ENCODE data around the gene UTF1. TPM values are rescaled to one million over a fixed set of nuclear protein-coding genes. Genes with fewer than 3 reads are reported as not detected.

The UTF1 gene
- total and polyA plus RNA-seq, 2 of the 8 experiments (the other 6 are each of a cell fraction or from before 2014, with no cell fraction given): 0.47 to 21.8 TPM

- Histone ChIP-seq H2BK15ac (ENCODE audit: low read length) (no peak overlapping the region), H3K23me2 (ENCODE audit: low read depth, low read length) (no peaks in the 10 kb centered on the region), H2AFZ (ENCODE audit: low read length) (no peak overlapping the region), H3K18ac (ENCODE audit: extremely low read depth, low read length) (no peak overlapping the region), H3K14ac (ENCODE audit: insufficient read length) (no peak overlapping the region), H2AK5ac (ENCODE audit: low read depth, low read length) (no peak overlapping the region), H3K56ac (replicated peaks; ENCODE audit: insufficient read length, low read depth, low read length) (no peak overlapping the region), H4K91ac (replicated peaks; ENCODE audit: insufficient read length, low read length) (no peak overlapping the region), H3K23ac (ENCODE audit: insufficient read length) (no peak overlapping the region), H2BK120ac (replicated peaks; ENCODE audit: low read depth, low read length) (no peak overlapping the region), H4K8ac (ENCODE audit: extremely low read depth, insufficient read depth, low read length) (no peak overlapping the region), H3K4ac (replicated peaks; ENCODE audit: insufficient read length, low read depth, low read length) (no peak overlapping the region), H3K9me3 (ENCODE audit: insufficient read depth in 2 of 2, low read depth in 1 of 2, low read length in 1 of 2) (peaks cover 15 to 18% of the 10 kb centered on the region in 2 experiments), H3K4me1 (replicated peaks in 1 of 4; ENCODE audit: control insufficient read depth in 3 of 4, insufficient read depth in 4 of 4, low read length in 3 of 4) (no peaks in the 10 kb centered on the region), H3K27ac (ENCODE audit: low read depth, low read length) (no peak overlapping the region), H3K36me3 (ENCODE audit: control insufficient read depth in 2 of 4, insufficient read depth in 4 of 4, low read length in 3 of 4) (peaks cover 0 to 9% (median 0%) of the 10 kb centered on the region in 4 experiments; a peak in 1 of 8 replicates), H3K79me2 (ENCODE audit: control insufficient read depth in 1 of 2, insufficient read depth in 2 of 2, low read length in 2 of 2) (no peaks in the 10 kb centered on the region), H2BK12ac (ENCODE audit: low read depth, low read length) (no peak overlapping the region), H3K27me3 (replicated peaks in 1 of 4; ENCODE audit: control insufficient read depth in 3 of 4, extremely low read depth in 1 of 4, insufficient read depth in 3 of 4, low read length in 3 of 4) (no peaks in the 10 kb centered on the region), H2BK20ac (ENCODE audit: low read length) (no peak overlapping the region), H3K9ac (replicated peaks in 1 of 4; ENCODE audit: extremely low read depth in 1 of 4, low read depth in 3 of 4, low read length in 3 of 4) (no peak overlapping the region), H4K20me1 (replicated peaks in 1 of 2; ENCODE audit: control insufficient read depth in 1 of 2, insufficient read depth in 2 of 2, low read length in 2 of 2) (no peaks in the 10 kb centered on the region), H3K4me3 (ENCODE audit: extremely low read depth in 1 of 4, insufficient read depth in 2 of 4, low read depth in 3 of 4, low read length in 4 of 4) (no peak overlapping the region), H3K79me1 (ENCODE audit: low read depth, low read length) (0 out of 2 replicates have a peak, but pooled peaks cover 2% of the 10 kb centered on the region), H3K4me2 (ENCODE audit: insufficient read depth in 1 of 2, low read depth in 2 of 2, low read length in 2 of 2) (no peak overlapping the region), H4K5ac (ENCODE audit: insufficient read length, low read depth, low read length) (no peak overlapping the region), H2BK5ac (ENCODE audit: low read depth, low read length) (no peak overlapping the region)
- POLR2A ChIA-PET (ENCODE audit: partially characterized antibody): interaction anchor here (0.8 kb wide), 1 partner anchor 33 kb away, joined by 3 read pairs; no protein-coding TSS in a partner anchor
- 87% methylated on average over 4 of the region's 4 CpGs; no CpG with 5 or more reads in 1 of the 2 experiments for WGBS, 2 experiments (ENCODE audit: extremely low coverage in 1 of 2, insufficient coverage in 1 of 2, insufficient read length in 1 of 2, insufficient replicate concordance in 2 of 2, low coverage in 1 of 2, low lambda C conversion rate in 2 of 2, missing lambda C conversion rate in 1 of 2)
- FAIRE-seq (no peak), DNase-seq (ENCODE audit: low read depth in 1 of 2, low spot score in 2 of 2) (no peak)
- CTCF ChIA-PET (ENCODE audit: partially characterized antibody): interaction anchor here (0.6 to 1.1 kb wide), 2 partner anchors 36 to 358 kb away, joined by 3 read pairs; no protein-coding TSS in a partner anchor
- no peak for TF ChIP-seq E2F6 (IDR thresholded peaks at IDR 0.05)
- TF ChIP-seq NANOG (IDR thresholded peaks at IDR 0.05; ENCODE audit: insufficient read depth, low read depth, low read length, poor library complexity, severe bottlenecking): no peak
- TF ChIP-seq CBX5 (IDR thresholded peaks at IDR 0.05; ENCODE audit: low read depth, low read length): no peak
- no peak for TF ChIP-seq FOSL1 (IDR thresholded peaks at IDR 0.05; ENCODE audit: insufficient read depth, low read depth, low read length)
- TF ChIP-seq ATF3 (IDR thresholded peaks at IDR 0.05; ENCODE audit: insufficient read depth, low read depth, low read length): no peak
- TF ChIP-seq ZNF274 (IDR thresholded peaks at IDR 0.05; ENCODE audit: borderline replicate concordance, extremely low read depth, low read length): no peak
- no peak for TF ChIP-seq JUN (IDR thresholded peaks at IDR 0.05; ENCODE audit: low read depth, low read length)
- TF ChIP-seq RFX5 (IDR thresholded peaks at IDR 0.05; ENCODE audit: borderline replicate concordance, low read depth, low read length): no peak
- TF ChIP-seq RBBP5 (IDR thresholded peaks at IDR 0.05; ENCODE audit: borderline replicate concordance, low read depth, low read length): no peak
- TF ChIP-seq RAD21 (IDR thresholded peaks at IDR 0.05 in 1 of 2, conservative IDR thresholded peaks at IDR 0.05 in 1 of 2; ENCODE audit: low read depth in 2 of 2, low read length in 2 of 2): no peak
- no peak for TF ChIP-seq MAX (IDR thresholded peaks at IDR 0.05)
- no peak for TF ChIP-seq SP2 (IDR thresholded peaks at IDR 0.05; ENCODE audit: low read length)
These were observed 35.9 kb upstream of the UTF1 start for GRCh38 chr10:133194151-133194550.
